ENCODE results near the gene AGR3. TPM values are rescaled to one million over a fixed set of nuclear protein-coding genes. Genes with fewer than 3 reads are reported as not detected.

The AGR3 gene
- total RNA-seq, result not detected in 2 replicates

- no peaks in the 10 kb centered on the region for H3K27me3 Mint-ChIP-seq
- H3K4me1 Mint-ChIP-seq, result peaks cover 2% of the 10 kb centered on the region
- DNase-seq (no peak), ATAC-seq (ENCODE audit: low read depth) (no peak)
- ChIA-PET CTCF (no interaction called here), POLR2A (interaction anchor here (0.7 kb wide), 1 partner anchor 24 kb away, joined by 7 read pairs; no protein-coding TSS in a partner anchor)
- no peak within 1 kb of the TSS for H3K27ac Mint-ChIP-seq
- intact Hi-C loops (cut with micrococcal nuclease), result no loop called here
- no peaks in the 10 kb centered on the region for H3K9me3 Mint-ChIP-seq
- H3K4me3 Mint-ChIP-seq, result no peak within 1 kb of the TSS
- H3K36me3 Mint-ChIP-seq (ENCODE audit: low read depth), result no peaks in the 10 kb centered on the region
- TF ChIP-seq CTCF (IDR thresholded peaks at IDR 0.05), result no peak
These were observed at the start of gene AGR3 for GRCh38 chr7:16881844-16882243. Gene AGR3, minus strand, starts transcription at chr7:16881983. Its CDS starts 3,365 bp downstream, at chr7:16878618.

DNA sequence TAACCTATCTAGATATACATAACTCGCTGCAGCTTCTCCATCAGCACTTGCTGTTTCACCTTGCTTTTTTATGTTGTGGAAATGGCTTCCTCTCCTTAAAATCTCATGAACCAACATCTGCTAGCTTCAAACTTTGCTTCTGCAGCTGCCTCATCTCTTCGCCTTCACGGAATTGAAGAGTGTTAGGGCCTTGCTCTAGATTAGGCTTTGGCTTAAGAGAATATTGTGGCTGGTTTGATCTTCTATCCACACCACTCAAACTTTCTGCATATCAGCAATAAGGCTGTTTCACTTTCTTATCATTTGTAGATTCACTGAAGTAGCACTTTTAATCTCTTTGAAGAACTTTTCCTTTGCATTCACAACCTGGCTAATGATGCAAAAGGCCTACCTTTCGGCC, 49.2 kb upstream of the AGR3 start:
- H3K4me1 Mint-ChIP-seq, result peaks cover 51% of the 10 kb centered on the region
- H3K4me3 Mint-ChIP-seq, result no peak overlapping the region
- DNase-seq, result no peak
- ATAC-seq (ENCODE audit: low read depth), result no peak
- intact Hi-C loops (cut with micrococcal nuclease), result no loop called here
- no peak overlapping the region for H3K27ac Mint-ChIP-seq
- no peaks in the 10 kb centered on the region for H3K9me3 Mint-ChIP-seq
- H3K36me3 Mint-ChIP-seq (ENCODE audit: low read depth), result no peaks in the 10 kb centered on the region
- ChIA-PET POLR2A (no interaction called here), CTCF (no interaction called here)
- peaks cover 11% of the 10 kb centered on the region for H3K27me3 Mint-ChIP-seq
- no peak for TF ChIP-seq CTCF (IDR thresholded peaks at IDR 0.05)

DNA sequence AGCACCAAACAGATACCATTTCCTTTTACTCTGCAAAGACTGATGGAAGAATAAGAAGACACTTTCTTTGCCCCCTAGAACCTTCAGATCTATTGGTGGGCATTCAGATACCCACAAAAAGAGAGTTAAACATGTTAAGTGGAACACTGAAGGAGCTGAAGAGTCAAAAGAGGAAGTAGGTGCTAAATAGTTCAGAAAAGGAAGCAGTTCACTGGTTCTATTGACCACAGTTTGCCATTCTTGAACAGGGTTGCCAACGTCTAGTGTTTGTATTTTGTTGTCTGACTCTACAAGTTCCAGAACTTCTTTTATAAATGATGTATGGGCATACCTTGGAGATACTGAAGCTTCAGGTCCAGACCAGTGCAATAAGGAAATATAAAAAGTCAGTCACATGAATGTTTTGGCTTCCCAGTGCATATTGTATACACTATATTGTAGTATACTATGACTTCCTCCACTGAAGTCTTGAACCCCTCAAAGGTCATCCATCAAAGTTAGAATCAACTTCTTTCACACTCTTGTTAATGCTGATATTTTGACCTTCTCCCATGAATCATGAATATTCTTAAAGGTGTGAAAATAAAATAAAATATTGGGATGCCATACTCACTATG, 47.5 kb upstream of the AGR3 start:
- no peaks in the 10 kb centered on the region for H3K9me3 Mint-ChIP-seq
- ATAC-seq (ENCODE audit: low read depth) (peak; percentile 88), DNase-seq (no peak)
- ChIA-PET POLR2A (no interaction called here), CTCF (interaction anchor here (0.7 to 1.5 kb wide), 2 partner anchors 11 to 364 kb away, joined by 3 read pairs; no protein-coding TSS in a partner anchor)
- no peak overlapping the region for H3K27ac Mint-ChIP-seq
- peaks cover 43% of the 10 kb centered on the region for H3K4me1 Mint-ChIP-seq
- H3K27me3 Mint-ChIP-seq, result peaks cover 11% of the 10 kb centered on the region
- intact Hi-C loops (cut with micrococcal nuclease), result loop anchor here (5.0 kb wide), 2 partner anchors 53 to 172 kb away; no protein-coding TSS in a partner anchor
- no peak for TF ChIP-seq CTCF (IDR thresholded peaks at IDR 0.05)
- H3K36me3 Mint-ChIP-seq (ENCODE audit: low read depth), result no peaks in the 10 kb centered on the region
- H3K4me3 Mint-ChIP-seq, result no peak overlapping the region

DNA sequence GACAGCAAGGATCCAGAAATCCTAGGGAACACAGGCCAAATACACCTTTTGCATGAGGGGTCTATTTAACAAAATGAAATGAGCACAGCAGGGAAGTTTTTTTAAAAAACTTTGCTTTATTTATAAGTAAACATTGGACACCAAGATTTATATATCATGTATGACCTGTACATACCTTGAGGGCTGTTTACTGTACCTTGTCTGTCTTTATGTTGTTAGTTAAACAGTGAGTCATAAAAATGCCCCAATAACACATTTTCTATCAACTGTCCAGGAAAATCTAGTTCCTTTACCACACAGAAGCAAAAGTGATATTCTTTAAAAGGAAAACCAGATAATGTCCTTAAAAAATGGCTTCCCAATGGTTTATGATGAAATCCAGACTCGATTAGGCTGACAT, 45.1 kb upstream of the AGR3 start:
- POLR2A ChIA-PET, result no interaction called here
- peaks cover 38% of the 10 kb centered on the region for H3K4me1 Mint-ChIP-seq
- H3K27ac Mint-ChIP-seq, result no peak overlapping the region
- H3K36me3 Mint-ChIP-seq (ENCODE audit: low read depth), result no peaks in the 10 kb centered on the region
- DNase-seq, result no peak
- intact Hi-C loops (cut with micrococcal nuclease), result loop anchor here (2.0 to 5.0 kb wide), 4 partner anchors 55 to 604 kb away; partner anchors contain the start of gene AHR
- H3K4me3 Mint-ChIP-seq, result no peak overlapping the region
- no peaks in the 10 kb centered on the region for H3K9me3 Mint-ChIP-seq
- peaks cover 11% of the 10 kb centered on the region for H3K27me3 Mint-ChIP-seq
- ATAC-seq (ENCODE audit: low read depth), result no peak
- no peak for TF ChIP-seq CTCF (IDR thresholded peaks at IDR 0.05)
- CTCF ChIA-PET, result interaction anchor here (1.0 to 1.1 kb wide), 3 partner anchors 11 to 124 kb away, joined by 3 read pairs; no protein-coding TSS in a partner anchor

DNA sequence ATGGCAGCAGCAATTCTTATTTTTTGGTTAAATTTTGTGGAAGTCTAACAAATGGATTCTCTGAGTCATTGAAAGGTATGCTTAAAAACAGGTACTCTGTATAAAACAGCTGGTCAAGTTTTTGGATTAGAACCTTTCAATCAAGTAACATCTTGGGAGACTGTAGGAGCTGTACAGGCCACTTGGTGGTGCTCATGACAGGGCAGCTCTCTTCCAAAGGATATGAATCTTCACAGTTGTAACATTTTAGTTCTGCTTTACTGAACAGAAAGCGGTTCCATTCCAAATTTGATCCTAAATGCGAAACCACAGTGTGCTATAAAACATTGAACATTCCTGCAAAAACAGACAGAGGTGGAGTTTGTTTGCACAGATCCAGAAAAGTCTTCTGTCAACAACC, 44.5 kb upstream of the AGR3 start:
- DNase-seq, result no peak
- Mint-ChIP-seq H3K36me3 (ENCODE audit: low read depth) (no peaks in the 10 kb centered on the region), H3K9me3 (no peaks in the 10 kb centered on the region), H3K27me3 (peaks cover 11% of the 10 kb centered on the region), H3K4me1 (peaks cover 41% of the 10 kb centered on the region), H3K4me3 (no peak overlapping the region), H3K27ac (no peak overlapping the region)
- peak; percentile 45 for ATAC-seq (ENCODE audit: low read depth)
- intact Hi-C loops (cut with micrococcal nuclease), result loop anchor here (2.0 to 5.0 kb wide), 4 partner anchors 56 to 605 kb away; partner anchors contain the start of gene AHR
- no peak for TF ChIP-seq CTCF (IDR thresholded peaks at IDR 0.05)
- ChIA-PET CTCF (interaction anchor here (1.0 to 1.1 kb wide), 3 partner anchors 10 to 124 kb away, joined by 3 read pairs; no protein-coding TSS in a partner anchor), POLR2A (no interaction called here)
